Pancreas (tissue), 10 donors: ENCODE measurements around the gene GPR85. TPM values are rescaled to one million over a fixed set of nuclear protein-coding genes. Genes with fewer than 3 reads are reported as not detected.

ENCODE experiments used
- ATAC-seq, 4 donors: fragments of 200-7000 bp; cut with Tn5 transposase; one replicate each; pipeline versions ENCODE4 v1.8.0 to v1.9.1; 2020; ENCODE audit warnings: mild to moderate bottlenecking in 4 of 4, moderate library complexity in 4 of 4
- DNase-seq, 6 donors: peaks; one replicate each; pipeline ENCODE4 v3.0.0-alpha.2; 2020
- FAIRE-seq: peaks from 2 replicates; lab custom pipeline; 2012; peaks lifted over from hg19 to GRCh38; lab: Jason Lieb, UNC
- H3K27ac ChIP-seq, 4 donors: fragments of 200-600 bp; sonication (generic); 1 replicate in 3 of 4; 2 replicates in 1 of 4; pipeline versions ENCODE4 v1.5.0 to v1.8.0; 2020
- H3K27me3 ChIP-seq, 4 donors: fragments of 200-600 bp; one replicate each; pipeline ENCODE4 v1.8.0; 2021
- H3K36me3 ChIP-seq, 3 donors: fragments of 200-600 bp; sonication (generic) in 1 of 3; one replicate each; pipeline versions ENCODE4 v1.5.0 to v1.8.0; 2020 to 2021
- H3K4me1 ChIP-seq, 3 donors: fragments of 200-600 bp; one replicate each; pipeline ENCODE4 v1.8.0; 2021
- H3K4me3 ChIP-seq, 4 donors: fragments of 200-600 bp; sonication (generic) in 2 of 4; one replicate each; pipeline versions ENCODE4 v1.5.0 to v1.8.0; 2020 to 2021
- H3K9me3 ChIP-seq, 4 donors: fragments of 200-600 bp; one replicate each; pipeline ENCODE4 v1.8.0; 2021
- CTCF ChIP-seq, 4 donors: fragments of 200-600 bp; sonication (generic) in 3 of 4; IDR thresholded peaks; one replicate each; pipeline versions ENCODE4 v1.5.0 to v1.8.0; 2021; ENCODE audit warnings: antibody characterized with exemption in 4 of 4
- WGBS, 2 donors: extraction: QIAGEN DNeasy Blood & Tissue Kit; methylation state at CpG; one replicate each; pipeline ENCODE4 v1.1.7; 2013; 5-methylcytosine and 5-hydroxymethylcytosine counted together
- intact Hi-C, 3 donors: fragments of 100-400 bp; cut with DNase I; formaldehyde crosslinking; loops; one replicate each; pipeline versions ENCODE4 v1.11.1 to v1.14.2; 2022
- polyA plus RNA-seq, 2 donors: library from polyadenylated mRNA; stranded (reverse); fragments of 200-250 nt; gene quantifications; one replicate each; pipeline ENCODE4 v1.2.3, GENCODE V29; 2013
- total RNA-seq, 6 donors: library from RNA; stranded (reverse); fragmentation: NEBNext Ultra II Directional in 4 of 6; extraction: Animal tissue kit (Norgen Biotek cat#: 25700) in 4 of 6; gene quantifications; one replicate each; pipeline versions ENCODE4 v1.2.1 to v1.2.4, GENCODE V29; 2021 to 2023
- donor health status: healthy with polysubstance abuse.
- donor health status: DM: no; HTN: no; CAD: no; lungs with moderate emphysema.
- donor health status: DM: no; HTN: no; CAD: no.
- donor health status: control.
- donor health status: control.
- donor health status: Bipolar disorder and iron deficiency.
- donor health status: DM: yes; HTN: yes; CAD: no.
- donor health status: DM: no; HTN: no; CAD: no.
- donor health status: DM: no; HTN: no; CAD: no.
- donor health status: DM: yes; HTN: yes; CAD: no.

GPR85 gene
- total and polyA plus RNA-seq, 8 donors, result 0.06 to 1.2 (median 0.23) TPM; not detected in 1

DNA sequence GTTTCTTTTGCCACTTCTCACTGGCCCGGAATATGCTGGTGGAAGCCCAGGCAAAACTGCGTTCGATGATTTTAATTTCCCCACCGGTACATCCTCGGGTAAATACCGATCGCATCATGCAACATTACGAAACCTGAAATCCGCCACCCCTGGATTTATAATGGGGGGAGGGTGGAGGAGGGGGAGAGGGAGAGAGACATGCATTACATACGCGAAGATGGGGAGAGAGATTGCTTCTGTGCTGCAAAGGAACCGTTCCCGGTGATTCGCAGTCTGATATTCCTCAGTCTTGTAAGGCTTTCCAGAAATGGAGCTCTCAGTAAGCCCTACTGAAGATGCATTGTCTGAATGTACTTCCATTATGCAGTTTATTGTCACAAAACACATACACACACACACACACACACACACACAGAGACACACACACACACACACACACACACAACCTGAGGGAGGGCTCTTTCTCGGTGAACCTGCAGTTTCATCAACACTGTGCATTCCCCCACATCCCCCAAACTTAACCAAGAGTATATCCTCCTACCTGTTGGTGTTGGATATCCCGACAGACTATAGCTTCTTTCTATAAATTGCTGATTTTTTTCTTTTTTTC is 741 bp downstream of the GPR85 start:
- Histone ChIP-seq H3K27ac (no peak overlapping the region), H3K27me3 (no peaks in the 10 kb centered on the region), H3K4me3 (peak overlapping the region in 2 of 4 donors; percentile 19 to 48), H3K4me1 (no peaks in the 10 kb centered on the region), H3K36me3 (no peaks in the 10 kb centered on the region), H3K9me3 (no peaks in the 10 kb centered on the region)
- 13 to 23% methylated on average over 16 of the region's 16 CpGs for WGBS, 2 donors
- DNase-seq, result no peak
- intact Hi-C loops, result no loop called here
- TF ChIP-seq CTCF (IDR thresholded peaks at IDR 0.05), result no peak
- FAIRE-seq, result no peak
- ATAC-seq, result peak; percentile 13 to 33 (median 28)

DNA sequence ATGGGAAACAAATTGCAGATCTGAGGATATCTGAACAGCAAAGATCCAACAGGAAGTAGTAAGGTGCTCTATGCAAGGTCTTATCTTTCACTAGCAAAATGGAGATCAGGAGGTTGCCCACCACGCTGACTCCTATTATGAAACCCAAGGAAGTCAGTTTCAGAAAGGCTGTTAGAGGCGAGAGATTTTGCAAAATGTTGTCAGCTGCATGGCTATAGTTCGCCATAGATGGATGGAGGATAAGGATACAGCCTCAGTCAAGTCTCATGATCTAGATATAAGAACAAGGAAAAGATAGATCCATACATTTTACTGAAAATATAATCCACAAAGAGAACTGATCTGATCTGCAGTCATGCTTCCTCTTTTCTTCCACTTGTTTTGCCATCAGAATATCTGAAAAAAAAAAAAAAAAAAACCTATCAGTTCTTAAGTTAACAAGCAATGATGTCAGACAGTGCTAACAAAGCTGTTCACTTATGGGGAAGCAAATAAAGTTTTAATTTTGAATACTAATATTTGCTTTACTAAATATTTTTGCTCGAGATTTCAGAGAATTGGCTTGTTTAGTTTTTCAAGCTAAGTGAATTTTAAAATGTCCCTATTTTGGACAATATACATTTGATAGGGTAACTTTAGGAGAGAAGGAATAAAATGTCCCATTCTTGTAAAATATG is 2.0 kb downstream of the GPR85 start:
- no peak overlapping the region for H3K4me3 ChIP-seq
- no peak for TF ChIP-seq CTCF (IDR thresholded peaks at IDR 0.05)
- no peaks in the 10 kb centered on the region for H3K4me1 ChIP-seq
- 71 to 81% methylated on average over 4 of the region's 4 CpGs for WGBS, 2 donors
- FAIRE-seq, result no peak
- H3K9me3 ChIP-seq, result no peaks in the 10 kb centered on the region
- no peak for ATAC-seq
- H3K27me3 ChIP-seq, result no peaks in the 10 kb centered on the region
- intact Hi-C loops, result no loop called here
- no peak for DNase-seq
- H3K27ac ChIP-seq, result no peak overlapping the region
- no peaks in the 10 kb centered on the region for H3K36me3 ChIP-seq

- no peak for TF ChIP-seq CTCF (IDR thresholded peaks at IDR 0.05)
- Histone ChIP-seq H3K9me3 (no peaks in the 10 kb centered on the region), H3K27ac (no peak overlapping the region), H3K4me3 (no peak overlapping the region), H3K27me3 (no peaks in the 10 kb centered on the region), H3K4me1 (no peaks in the 10 kb centered on the region), H3K36me3 (no peaks in the 10 kb centered on the region)
- no peak for ATAC-seq
- WGBS, 2 donors, result 77 to 86% methylated on average over 10 of the region's 10 CpGs
- no peak for DNase-seq
- intact Hi-C loops, result no loop called here
- FAIRE-seq, result no peak
Measured at GRCh38 chr7:113083816-113084495, 2.7 kb downstream of the GPR85 start.

- no peaks in the 10 kb centered on the region for H3K9me3 ChIP-seq
- no peak for TF ChIP-seq CTCF (IDR thresholded peaks at IDR 0.05)
- H3K36me3 ChIP-seq, result no peaks in the 10 kb centered on the region
- WGBS, 2 donors, result 83 to 86% methylated on average over 1 of the region's 1 CpG
- no peaks in the 10 kb centered on the region for H3K4me1 ChIP-seq
- no peak for FAIRE-seq
- H3K27ac ChIP-seq, result no peak overlapping the region
- intact Hi-C loops, result no loop called here
- no peaks in the 10 kb centered on the region for H3K27me3 ChIP-seq
- no peak for ATAC-seq
- no peak overlapping the region for H3K4me3 ChIP-seq
- DNase-seq, result no peak
Measured at GRCh38 chr7:113083132-113083815, 3.4 kb downstream of the GPR85 start.
